ENCODE measurements around the gene DIAPH3. TPM values are rescaled to one million over a fixed set of nuclear protein-coding genes. Genes with fewer than 3 reads are reported as not detected.

Gene DIAPH3
- total RNA-seq, 1 donor from 2014 or later: 24.1 TPM

DNA sequence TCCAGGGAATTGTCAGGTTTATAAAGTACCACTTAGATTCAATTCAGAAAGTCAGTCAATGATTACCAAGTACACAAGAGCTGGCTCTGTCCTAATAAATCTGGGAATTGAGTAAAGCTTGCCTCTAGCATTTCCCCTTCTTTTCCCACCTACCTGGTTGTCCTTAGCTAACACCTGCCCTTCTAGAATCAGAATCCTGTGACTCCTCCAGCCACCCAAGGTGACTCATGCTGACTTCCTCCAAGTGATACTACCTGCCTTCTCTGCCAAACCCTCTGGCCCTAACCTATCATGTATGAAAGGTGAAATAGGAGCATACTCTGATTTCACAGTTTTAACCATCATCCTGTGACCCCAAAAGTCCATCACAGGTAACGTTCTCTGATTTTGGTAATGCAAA is 151.2 kb downstream of the DIAPH3 start:
- TF ChIP-seq CTCF (IDR thresholded peaks at IDR 0.05): no peak
- no peaks in the 10 kb centered on the region for H3K27me3 Mint-ChIP-seq (ENCODE audit: low read depth)
- no peaks in the 10 kb centered on the region for H3K36me3 Mint-ChIP-seq (ENCODE audit: low read depth)
- H3K4me3 Mint-ChIP-seq (ENCODE audit: unreplicated experiment): no peak overlapping the region
- peaks cover 13% of the 10 kb centered on the region for H3K4me1 Mint-ChIP-seq (ENCODE audit: low read depth)
- no peaks in the 10 kb centered on the region for H3K9me3 Mint-ChIP-seq (ENCODE audit: low read depth)
- no peak overlapping the region for H3K27ac Mint-ChIP-seq (ENCODE audit: unreplicated experiment)
- DNase-seq (ENCODE audit: low spot score): no peak

DNA sequence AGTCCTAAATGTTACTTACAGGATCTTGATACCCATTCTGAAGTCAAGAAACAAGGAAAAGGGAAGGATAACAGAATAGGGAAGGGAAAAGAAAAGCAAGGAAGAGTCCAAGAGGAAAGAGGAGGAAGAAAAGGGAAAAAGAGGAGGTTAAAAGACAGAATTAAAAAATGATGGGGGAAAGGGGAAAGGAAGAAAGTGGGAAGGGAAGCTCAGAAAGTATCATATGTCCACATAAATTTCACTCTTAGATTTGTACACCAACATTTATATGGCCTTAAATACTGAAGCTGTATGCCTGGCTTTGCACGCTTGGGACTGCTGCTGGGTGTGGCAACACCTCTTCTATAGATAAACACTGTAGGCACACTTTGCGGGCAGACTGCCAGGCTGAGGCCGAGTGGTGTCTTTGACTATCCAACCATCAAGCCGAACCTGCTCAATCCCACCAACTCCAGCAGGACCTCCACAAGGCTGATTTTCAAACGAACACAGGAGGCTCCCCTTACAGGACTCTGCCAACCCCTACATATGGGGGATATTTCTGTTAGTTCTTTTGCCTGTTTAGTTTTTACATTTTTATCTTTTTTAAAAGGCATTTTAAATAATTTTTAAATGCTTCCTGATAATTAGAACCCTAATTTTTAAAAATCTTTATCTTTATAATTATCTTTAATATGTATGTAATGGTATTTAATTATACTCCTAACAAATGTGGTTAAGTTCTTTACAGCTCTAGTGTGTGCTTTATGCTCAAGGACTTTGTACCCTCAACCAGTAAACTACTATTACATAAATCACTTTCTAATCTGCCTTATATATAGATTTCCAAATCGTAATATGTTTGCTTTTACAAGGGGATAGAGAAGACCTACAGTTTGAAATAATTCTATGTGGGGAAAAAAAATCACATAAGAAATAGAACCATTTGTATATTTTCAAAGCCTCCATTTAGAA is 154.2 kb downstream of the DIAPH3 start:
- no peaks in the 10 kb centered on the region for H3K36me3 Mint-ChIP-seq (ENCODE audit: low read depth)
- no peak overlapping the region for H3K27ac Mint-ChIP-seq (ENCODE audit: unreplicated experiment)
- H3K9me3 Mint-ChIP-seq (ENCODE audit: low read depth): no peaks in the 10 kb centered on the region
- H3K27me3 Mint-ChIP-seq (ENCODE audit: low read depth): no peaks in the 10 kb centered on the region
- DNase-seq (ENCODE audit: low spot score): no peak
- H3K4me3 Mint-ChIP-seq (ENCODE audit: unreplicated experiment): no peak overlapping the region
- no peak for TF ChIP-seq CTCF (IDR thresholded peaks at IDR 0.05)
- peaks cover 7% of the 10 kb centered on the region for H3K4me1 Mint-ChIP-seq (ENCODE audit: low read depth)

GRCh38 chr13:60001889-60002288 is 161.8 kb downstream of the DIAPH3 start:
- H3K9me3 Mint-ChIP-seq (ENCODE audit: low read depth): no peaks in the 10 kb centered on the region
- DNase-seq (ENCODE audit: low spot score): no peak
- no peak for TF ChIP-seq CTCF (IDR thresholded peaks at IDR 0.05)
- H3K27ac Mint-ChIP-seq (ENCODE audit: unreplicated experiment): no peak overlapping the region
- no peaks in the 10 kb centered on the region for H3K4me1 Mint-ChIP-seq (ENCODE audit: low read depth)
- peaks cover 2% of the 10 kb centered on the region for H3K36me3 Mint-ChIP-seq (ENCODE audit: low read depth)
- no peak overlapping the region for H3K4me3 Mint-ChIP-seq (ENCODE audit: unreplicated experiment)
- H3K27me3 Mint-ChIP-seq (ENCODE audit: low read depth): no peaks in the 10 kb centered on the region

DNA sequence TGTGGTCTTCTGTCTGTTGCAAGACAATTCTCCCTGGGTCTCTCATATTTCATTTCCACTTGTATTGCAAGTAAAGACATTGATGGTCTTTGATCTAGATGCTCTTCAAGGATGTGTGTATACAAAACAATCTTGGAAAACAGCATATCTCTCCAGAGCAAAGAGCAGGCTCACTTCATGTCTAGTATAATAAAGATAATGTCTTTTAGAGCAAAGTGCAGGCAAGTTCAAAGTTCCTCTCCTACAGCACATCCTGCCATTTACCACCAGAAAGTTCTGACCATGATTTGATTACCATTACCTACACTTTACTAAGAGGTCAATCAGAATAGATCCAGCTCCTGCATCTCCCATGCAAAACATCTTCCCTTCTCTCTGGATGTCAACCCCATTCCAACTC is 162.8 kb downstream of the DIAPH3 start:
- Mint-ChIP-seq H3K4me3 (ENCODE audit: unreplicated experiment) (no peak overlapping the region), H3K27ac (ENCODE audit: unreplicated experiment) (no peak overlapping the region), H3K4me1 (ENCODE audit: low read depth) (no peaks in the 10 kb centered on the region), H3K27me3 (ENCODE audit: low read depth) (no peaks in the 10 kb centered on the region), H3K9me3 (ENCODE audit: low read depth) (no peaks in the 10 kb centered on the region), H3K36me3 (ENCODE audit: low read depth) (peaks cover 2% of the 10 kb centered on the region)
- TF ChIP-seq CTCF (IDR thresholded peaks at IDR 0.05): no peak
- no peak for DNase-seq (ENCODE audit: low spot score)

- Mint-ChIP-seq H3K9me3 (ENCODE audit: low read depth) (no peaks in the 10 kb centered on the region), H3K4me1 (ENCODE audit: low read depth) (no peaks in the 10 kb centered on the region), H3K36me3 (ENCODE audit: low read depth) (peaks cover 2% of the 10 kb centered on the region), H3K27ac (ENCODE audit: unreplicated experiment) (no peak overlapping the region), H3K4me3 (ENCODE audit: unreplicated experiment) (no peak overlapping the region), H3K27me3 (ENCODE audit: low read depth) (no peaks in the 10 kb centered on the region)
- DNase-seq (ENCODE audit: low spot score): no peak
- no peak for TF ChIP-seq CTCF (IDR thresholded peaks at IDR 0.05)
These were observed 163.6 kb downstream of the DIAPH3 start for GRCh38 chr13:60000081-60000480.

Data from chondrocyte (in vitro differentiated cells).